ENCODE measurements around the gene ADGRG3.

Gene ADGRG3, protein sequence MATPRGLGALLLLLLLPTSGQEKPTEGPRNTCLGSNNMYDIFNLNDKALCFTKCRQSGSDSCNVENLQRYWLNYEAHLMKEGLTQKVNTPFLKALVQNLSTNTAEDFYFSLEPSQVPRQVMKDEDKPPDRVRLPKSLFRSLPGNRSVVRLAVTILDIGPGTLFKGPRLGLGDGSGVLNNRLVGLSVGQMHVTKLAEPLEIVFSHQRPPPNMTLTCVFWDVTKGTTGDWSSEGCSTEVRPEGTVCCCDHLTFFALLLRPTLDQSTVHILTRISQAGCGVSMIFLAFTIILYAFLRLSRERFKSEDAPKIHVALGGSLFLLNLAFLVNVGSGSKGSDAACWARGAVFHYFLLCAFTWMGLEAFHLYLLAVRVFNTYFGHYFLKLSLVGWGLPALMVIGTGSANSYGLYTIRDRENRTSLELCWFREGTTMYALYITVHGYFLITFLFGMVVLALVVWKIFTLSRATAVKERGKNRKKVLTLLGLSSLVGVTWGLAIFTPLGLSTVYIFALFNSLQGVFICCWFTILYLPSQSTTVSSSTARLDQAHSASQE

DNA sequence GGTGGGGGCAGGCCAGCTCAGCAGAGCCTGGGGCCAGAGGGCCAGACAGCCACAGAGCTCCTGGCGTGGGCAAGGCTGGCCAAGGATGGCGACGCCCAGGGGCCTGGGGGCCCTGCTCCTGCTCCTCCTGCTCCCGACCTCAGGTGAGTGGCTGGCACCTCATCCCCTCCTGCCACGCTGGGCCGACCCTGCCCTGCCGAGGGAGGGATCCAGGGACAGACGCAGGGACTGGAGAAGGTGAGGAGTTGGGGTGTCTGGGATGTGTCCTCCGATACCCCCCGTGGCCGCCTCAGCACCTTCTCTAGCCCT, at the start of gene ADGRG3:
Gene ADGRG3, plus strand, starts transcription at position 44 of the 309 bp plus-strand sequence. Its CDS starts 42 bp downstream, at position 86.
- in situ Hi-C loops (cut with MboI; ENCODE audit: low sequenced_read_pairs), result no loop called here

DNA sequence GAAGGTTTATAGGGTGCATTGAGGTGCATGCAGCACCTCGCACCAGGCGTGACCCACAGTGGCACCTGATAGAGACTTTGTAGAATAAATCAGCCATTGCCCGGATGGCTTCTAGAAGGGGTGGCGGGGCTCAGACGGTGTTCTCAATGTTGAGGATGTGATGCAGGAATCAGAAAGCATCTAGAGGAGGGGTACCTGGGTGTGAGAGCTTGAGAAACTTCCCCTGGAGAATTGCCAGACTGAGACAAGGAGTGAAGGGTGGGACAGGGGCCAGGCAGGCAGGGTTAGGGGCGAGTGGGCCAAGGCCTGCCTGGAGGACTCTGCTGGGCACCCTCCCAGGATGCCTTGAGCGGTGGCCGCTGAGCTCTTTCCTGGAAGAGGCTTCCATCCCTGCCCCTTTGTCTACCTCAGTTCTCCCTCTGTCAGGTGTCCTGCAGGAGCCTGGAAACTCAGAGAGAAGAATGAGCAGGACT, 48.9 kb upstream of the ADGRG3 start:
- in situ Hi-C loops (cut with MboI; ENCODE audit: low sequenced_read_pairs), result no loop called here

DNA sequence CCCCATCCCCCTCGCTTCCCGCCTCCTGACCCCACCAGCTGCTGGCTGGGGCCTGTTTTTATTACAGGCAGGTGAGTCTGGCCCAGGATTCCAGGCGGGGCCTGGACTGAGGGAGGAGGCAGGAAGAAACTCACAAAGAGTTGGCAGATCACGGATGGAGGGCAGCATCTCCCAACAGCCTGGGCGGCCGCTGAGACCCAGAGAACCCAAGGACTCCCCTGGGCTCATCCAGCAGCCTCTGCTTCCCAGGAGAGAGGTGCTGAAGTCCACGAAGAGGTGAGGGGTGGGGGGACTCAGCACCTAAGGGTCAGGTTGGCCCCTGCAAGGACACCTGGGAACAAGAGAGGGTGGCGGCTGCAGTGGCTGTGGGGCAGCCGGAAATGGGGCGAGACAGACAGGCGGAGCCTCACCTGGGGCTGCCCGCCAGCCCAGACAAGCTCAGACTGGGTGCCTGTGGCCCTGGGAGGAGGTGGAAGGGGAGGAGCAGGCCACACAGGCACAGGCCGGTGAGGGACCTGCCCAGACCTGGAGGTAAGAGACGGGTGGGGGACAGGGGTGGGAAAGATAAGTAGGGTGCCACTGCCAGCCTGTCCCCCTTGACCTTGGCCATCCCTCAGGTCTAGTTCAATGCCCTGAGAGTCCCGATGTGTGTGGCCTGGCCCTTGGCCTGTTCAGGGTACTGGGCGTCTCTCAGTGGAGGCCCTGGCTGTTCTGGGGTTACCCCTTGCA, 48.3 kb upstream of the ADGRG3 start:
- in situ Hi-C loops (cut with MboI; ENCODE audit: low sequenced_read_pairs), result no loop called here

DNA sequence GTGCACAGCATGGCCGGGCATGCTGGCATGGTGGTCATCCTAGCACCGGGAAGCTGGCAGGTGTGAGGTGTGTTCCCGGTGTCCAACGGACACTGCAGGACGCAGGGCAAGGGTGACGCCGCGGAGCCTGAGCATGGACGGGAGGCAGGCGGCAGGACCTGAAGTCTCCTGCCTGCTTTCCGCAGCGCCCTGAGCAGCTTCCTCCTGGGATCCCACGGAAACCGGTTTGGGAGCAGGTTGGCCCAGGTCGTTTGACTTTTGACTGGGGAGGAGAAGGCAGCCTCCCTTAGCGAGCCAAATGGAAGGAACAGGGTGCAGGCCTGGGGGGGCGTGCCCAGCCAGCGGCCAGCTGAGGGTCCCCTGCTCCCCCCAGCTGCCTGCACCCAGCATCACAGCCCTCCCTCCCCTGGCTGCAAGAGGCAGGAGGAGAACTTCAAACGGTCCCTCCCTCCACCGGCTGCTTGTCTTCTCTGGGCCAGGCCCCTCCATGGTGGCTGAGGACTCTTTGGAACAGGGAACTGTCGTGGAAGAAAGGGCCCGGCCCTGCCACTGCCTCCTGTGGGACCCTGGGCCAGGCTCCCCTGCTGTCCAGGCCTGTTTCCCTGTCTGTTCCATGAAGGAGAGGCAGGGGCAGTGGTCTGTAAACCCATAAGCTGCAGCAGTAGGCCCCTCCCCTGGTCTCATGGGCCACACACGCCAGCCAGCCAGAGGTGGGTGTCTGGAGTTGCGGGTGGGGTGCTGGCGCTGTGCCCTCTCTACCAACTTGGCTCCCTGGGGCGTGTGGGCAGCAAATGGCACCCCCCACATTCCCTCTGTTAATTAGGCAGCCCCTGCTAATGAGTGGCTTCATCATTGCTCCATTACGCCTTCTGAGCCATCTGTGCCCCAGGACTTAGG, 47.5 kb upstream of the ADGRG3 start:
- in situ Hi-C loops (cut with MboI; ENCODE audit: low sequenced_read_pairs), result no loop called here

DNA sequence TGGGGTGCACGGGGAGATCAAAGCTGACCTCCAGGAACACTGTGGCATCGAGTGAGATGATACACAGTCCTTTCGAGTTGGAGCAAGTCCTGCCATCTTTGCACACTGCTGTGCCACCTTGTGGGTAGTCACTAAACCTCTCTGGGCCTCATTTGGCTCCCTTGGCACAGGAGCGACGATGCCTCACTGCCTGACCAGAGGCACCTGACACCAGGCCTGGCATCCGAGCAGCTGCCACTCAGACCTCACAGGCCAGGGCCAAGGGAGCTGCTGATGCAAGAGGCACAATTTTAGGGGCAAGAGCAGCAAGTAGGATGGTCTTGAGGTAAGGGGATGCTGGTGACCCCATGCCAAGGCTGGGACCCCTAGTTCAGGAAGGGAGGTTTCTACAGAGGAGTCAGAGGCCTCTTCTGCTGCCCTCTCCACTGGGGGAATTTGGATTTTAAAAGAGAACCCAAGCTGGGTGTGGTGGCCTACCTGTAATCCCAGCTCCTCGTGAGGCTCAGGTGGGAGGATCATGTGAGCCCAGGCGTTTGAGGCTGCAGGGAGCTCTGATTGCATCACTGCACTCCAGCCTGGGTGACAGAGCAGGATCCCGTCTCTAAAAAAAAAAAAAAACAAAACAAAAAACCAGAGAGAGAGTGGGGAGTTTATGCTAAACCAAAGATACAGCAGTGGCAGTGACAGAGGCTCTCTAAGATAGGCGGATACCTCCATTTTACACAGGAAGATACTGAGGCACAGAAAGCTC, 46.4 kb upstream of the ADGRG3 start:
- in situ Hi-C loops (cut with MboI; ENCODE audit: low sequenced_read_pairs), result no loop called here

DNA sequence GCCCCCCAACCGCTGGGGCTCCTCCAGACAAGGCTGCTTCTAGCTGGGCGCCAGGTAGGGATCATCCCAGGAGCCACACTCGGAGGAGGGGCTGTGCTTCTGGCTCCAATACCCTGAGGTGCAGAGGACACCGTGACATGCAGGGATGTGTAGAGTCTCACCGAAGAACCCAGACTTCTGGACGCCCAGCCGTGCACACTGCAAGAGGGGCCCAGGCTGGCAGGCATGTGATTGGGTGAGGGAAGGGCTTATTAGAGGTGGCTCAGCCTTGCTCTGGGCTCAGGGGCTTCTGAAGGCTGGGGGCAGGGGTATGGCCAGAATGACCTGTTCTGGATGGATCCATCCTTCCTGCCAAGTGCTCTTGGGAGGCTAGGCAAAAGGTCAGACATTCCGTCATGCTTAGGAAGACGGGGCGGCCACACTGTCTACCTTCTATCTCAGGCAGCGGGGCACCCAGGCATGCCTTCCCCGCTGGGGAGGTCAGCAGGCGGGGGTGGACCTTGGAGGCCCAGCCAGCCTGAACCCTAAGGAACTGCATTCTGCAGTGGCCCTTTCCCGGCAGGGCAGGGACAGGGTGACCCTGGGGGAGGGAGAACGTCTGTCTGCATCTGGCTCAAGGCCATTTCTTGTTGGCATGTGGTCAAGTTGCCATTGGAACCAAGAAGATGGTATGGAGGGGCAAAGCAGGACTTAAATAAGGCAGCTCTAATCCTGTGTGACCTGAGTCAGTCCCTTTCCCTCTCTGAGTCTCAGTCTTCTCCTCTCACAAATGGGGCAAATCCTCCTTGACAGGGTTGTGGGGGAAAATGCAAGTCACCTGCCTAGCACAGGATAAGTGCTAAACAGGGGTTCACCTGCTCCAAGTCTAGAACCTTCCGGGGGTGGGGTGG, 45.5 kb upstream of the ADGRG3 start:
- in situ Hi-C loops (cut with MboI; ENCODE audit: low sequenced_read_pairs), result no loop called here

DNA sequence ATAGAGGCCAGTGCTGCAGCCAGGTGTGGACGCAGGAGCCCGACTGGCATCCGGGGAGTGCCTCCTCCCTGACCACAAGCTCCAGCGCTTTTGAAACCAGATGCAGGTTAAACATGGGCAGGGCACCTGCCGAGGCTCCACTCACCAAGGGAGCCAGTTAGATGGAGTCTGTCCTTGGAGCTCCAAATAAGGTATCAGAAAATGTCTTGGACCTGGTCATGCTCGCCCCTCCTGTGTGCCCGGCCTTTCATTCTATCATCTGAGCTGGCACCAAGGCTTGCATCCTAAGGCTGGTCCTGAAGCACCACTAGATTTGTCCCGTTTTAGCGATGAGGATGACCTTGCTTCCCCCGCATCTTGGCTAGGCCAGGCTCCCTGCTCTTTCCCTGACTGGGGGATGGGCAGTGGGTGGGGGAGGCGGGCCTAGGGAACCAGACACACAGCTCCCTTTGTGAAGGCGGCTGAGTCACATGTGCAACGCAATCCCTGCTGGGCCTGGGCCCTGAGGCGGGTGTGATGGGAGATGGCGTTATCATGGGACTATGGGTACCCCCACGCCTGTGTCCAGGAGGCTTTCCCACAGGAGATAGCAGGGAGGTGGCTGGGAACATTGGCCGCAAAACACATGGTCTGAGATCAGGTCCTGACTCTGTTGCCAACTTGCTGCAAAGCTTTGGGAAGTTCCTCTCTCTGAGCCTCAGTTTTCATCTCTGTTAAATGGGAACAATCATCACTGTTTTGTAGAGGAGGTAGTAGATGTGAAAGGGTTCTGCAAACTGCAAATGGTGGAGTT, 44.7 kb upstream of the ADGRG3 start:
- in situ Hi-C loops (cut with MboI; ENCODE audit: low sequenced_read_pairs), result no loop called here

DNA sequence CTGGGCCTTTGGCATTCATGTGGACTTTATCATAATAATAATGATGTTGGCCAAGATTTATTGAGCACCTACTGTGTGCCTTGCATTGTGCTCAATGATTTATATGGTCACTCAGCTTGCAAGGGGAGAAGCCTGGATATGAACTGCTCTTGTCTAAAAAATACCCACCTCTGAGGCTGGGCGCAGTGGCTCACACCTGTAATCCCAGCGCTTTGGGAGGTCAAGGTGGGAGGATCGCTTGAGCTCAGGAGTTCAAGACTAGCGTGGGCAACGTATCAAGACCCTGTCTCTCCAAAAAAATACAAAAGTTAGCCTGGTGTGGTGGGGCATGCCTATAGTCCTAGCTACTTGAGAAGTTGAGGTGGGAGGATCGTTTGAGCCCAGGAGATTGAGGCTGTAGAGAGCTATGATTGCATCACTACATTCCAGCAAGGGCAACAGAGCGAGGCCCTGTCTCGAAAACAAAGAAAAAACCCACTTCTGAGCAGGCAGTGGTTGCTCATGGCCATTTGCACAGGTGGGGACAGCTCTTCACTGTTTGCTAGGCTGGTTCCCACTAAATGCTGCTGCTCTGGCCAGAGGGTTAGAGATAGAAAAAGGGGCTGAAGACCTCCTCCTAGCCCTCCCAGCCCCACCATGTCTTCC, 43.9 kb upstream of the ADGRG3 start:
- in situ Hi-C loops (cut with MboI; ENCODE audit: low sequenced_read_pairs), result no loop called here

DNA sequence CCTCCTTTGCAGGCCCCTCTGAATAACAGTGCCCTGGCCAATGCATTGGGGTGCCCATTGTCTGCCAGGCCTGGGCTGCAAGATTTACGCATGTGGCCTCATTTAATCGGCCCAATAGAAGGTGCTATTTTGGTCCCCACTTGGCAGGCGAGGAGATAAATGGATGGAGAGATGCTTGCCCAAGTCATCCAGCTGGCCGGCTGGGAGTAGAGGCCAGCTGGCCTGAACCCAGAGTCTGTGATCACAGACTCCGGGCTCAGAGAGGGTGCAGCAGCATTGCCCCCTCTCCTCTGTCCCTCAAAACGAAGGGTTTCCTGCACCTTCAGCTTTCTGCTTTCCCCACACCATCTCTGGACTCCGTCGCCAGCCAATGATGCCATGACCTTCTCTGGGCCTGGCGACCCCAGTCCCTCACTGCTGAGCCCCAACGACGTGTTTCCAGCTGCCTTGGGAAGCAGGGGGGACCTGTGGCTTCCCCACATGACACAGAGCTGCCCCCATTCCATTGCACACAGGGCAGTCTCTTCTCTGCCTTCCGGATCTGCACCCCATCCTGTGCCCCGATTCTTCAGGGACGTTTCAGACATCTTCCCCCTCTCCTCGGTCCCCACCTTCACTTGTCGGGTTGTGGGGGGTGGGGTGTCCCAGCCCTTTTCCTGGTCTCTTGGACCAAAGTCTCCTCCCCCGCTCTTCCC, 43.2 kb upstream of the ADGRG3 start:
- in situ Hi-C loops (cut with MboI; ENCODE audit: low sequenced_read_pairs), result no loop called here

DNA sequence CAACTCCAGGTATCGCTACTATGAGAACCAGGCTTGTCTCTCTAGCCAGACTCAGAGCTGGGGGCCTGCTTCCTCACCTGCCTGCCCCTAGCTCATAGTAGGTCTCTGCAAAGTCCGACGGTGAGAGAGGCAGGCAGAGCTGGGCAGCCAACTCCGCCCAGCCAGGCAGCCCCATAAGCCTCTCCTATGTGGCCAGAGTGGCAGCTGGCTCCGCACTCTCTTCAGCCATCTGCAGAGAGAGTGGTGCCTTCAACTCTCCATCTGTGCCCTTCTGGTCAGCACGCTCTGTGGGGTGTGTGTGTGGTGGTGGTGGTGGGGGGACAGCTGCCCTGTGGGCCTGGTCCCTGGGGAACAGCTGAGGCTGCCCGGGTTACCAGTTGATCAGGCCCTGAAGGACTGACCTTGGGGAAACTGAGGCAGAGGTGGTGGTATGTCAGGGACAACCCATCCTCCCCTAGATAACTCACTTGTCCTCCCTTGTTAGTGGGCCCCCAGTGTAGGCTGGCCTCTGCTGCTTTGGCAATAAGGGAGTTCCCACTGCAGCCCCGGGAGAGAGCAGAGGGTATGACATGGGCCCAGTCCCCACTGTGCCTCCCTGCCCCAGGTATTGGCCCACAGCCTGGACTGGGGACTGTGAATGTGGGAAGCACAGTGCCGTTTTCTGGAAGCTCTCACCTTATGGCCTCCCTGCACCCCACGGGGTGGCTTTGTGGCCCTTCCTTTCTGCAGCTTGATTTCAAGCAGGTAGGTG, 41.5 kb upstream of the ADGRG3 start:
- in situ Hi-C loops (cut with MboI; ENCODE audit: low sequenced_read_pairs), result no loop called here

DNA sequence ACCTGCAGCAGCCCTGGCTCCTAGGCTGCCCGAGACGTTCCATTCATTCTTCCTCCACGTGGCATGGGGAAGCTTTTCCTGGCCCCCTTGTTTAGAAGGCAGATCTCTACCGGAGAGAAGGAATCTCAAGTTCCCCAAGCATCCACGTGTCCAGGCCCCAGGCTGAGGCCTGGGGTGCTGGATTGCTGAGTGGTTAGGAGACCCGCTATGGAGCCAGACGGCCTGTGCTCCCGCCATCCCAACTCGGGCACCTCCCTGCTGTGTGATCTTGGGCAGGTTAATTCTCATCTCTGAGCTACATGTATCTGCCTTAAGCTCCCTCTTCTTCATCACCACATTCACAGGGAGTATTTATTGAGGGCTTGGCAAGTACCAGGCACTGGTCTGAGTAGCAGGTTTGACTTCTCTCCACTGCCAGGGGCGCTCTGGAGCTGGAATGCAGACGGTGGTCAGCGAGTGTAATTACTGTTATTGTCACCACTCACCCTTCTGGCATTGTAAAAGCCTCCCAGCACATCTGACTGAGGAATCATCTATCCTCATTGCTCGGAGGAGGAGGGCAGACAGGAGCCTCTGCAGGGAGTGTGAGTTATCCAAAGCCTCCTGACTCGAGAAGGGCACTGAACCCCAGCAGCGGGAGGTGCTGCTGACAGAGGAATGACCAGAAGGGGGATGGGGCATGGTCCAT, 40.8 kb upstream of the ADGRG3 start:
- in situ Hi-C loops (cut with MboI; ENCODE audit: low sequenced_read_pairs), result no loop called here

DNA sequence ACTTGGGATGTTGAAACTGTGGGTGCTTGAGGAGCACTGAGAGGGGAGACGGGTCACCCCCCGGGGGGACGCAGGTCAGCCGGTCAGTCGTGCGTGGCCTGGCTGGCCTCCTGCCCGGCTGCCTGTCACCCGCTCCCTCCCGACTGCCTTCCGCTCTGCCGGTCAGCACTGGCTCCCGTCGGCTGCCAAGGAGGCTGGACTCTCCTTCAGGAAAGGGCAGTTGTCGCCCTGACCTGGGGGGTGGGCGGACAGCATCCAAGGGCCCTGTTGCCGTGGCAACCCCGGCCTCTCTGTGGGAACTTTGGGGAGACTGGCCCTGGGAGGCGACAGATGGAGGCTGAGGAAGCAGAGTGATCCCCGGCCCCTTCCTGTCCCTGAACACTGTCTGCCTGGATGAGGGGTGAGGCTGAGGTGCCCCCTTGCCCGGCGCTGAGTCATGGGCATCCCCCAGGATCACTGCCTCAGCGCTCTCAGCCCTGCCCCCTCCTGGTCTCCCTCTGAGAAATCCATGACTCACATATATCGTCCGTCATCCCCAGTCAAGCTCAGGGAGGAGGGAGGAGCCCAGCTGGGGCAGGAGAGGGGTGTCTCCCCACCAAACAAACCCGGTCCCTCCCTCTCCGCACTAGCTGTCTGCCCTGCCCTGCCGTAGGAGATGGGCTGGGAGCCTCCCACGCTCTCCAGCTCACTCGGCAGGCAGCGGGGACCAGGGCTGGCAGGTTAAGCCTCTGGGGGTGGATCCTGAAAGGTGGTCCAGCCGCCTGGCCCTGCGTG, 39.9 kb upstream of the ADGRG3 start, which contains the start of gene ADGRG1:
Gene ADGRG1, plus strand, starts transcription at position 623 of the 774 bp plus-strand sequence. CDS start 21,658 bp downstream, outside the sequence.
- in situ Hi-C loops (cut with MboI; ENCODE audit: low sequenced_read_pairs), result no loop called here

DNA sequence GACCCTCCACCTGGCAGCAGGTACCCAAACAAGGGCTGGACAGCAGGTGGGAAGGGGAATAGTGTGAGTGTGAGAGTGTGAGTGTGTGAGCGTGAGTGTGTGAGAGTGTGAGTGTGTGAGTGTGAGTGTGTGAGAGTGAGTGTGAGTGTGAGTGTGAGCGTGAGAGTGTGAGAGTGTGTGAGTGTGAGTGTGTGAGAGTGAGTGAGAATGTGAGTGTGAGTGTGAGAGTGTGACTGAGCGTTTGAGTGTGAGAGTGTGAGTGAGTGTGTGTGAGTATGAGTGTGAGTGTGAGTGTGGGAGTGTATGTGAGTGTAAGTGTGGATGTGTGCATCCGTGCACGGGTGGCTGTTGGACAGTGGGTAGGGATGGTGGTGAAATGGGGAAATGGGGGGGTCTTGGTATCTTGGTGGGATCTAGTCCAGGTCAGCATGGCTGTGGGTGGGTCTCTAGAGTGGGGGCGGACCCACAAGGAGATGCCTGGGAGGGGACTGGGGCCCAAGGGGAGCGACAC, 39.3 kb upstream of the ADGRG3 start:
- in situ Hi-C loops (cut with MboI; ENCODE audit: low sequenced_read_pairs), result no loop called here

DNA sequence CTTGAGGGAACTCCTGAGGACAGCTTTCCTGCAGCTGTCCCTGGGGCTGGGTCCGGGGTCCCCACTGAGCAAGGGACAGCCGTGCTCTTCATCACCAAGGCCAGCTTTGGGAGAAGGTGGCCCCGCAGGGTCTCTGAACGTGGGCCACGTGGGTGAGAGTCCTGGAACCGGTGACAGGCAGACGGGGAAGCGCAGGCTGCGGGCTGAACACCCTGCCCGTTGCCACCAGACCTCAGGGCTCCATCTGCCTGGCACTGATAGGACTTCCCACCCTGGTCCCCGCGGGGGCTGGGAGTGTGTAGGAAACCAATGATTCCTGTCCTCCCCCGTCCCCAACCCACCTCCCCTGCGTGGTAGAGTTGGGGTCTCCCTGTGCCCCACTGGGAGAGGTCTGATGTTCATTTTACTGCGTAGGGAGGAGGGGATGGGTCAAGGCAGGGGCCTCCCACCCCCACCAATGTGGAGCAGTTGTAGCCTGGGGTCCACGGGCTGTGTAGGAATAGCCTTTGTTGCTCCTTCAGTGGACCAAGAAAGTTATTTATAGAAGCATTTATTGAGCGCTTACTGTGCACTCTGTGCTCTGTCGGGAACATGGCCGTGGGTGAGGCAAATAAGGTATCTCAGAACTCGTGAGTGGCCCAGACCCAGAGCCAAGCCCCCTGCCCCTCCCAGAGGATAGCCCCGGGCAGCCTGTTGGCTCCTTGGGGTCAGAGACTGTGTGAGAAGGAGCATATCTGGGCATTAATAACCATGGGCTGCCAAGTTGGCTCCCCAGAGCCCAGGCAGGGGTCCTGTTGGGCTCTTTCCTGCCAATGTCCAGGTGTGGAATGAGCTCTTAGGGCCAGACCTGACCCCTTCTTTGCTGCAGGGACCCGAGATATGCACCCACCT, 38.3 kb upstream of the ADGRG3 start:
- in situ Hi-C loops (cut with MboI; ENCODE audit: low sequenced_read_pairs), result no loop called here
